Left ventricle myocardium inferior (tissue), 1 donor: ENCODE data around the gene ZP4. TPM values are rescaled to one million over a fixed set of nuclear protein-coding genes. Genes with fewer than 3 reads are reported as not detected.

ENCODE experiments used
- DNase-seq: peaks from one replicate; pipeline ENCODE4 v3.0.0-alpha.2; 2020
- H3K27ac ChIP-seq: fragments of 200-600 bp; replicated peaks from 2 replicates; pipeline ENCODE4 v1.8.0; 2021
- H3K27me3 ChIP-seq: fragments of 200-600 bp; 2 replicates; pipeline ENCODE4 v1.8.0; 2021; ENCODE audit warnings: low read depth
- H3K36me3 ChIP-seq: fragments of 200-600 bp; 2 replicates; pipeline ENCODE4 v1.8.0; 2021
- H3K4me1 ChIP-seq: fragments of 200-600 bp; 2 replicates; pipeline ENCODE4 v1.8.0; 2021
- H3K4me3 ChIP-seq: fragments of 200-600 bp; 2 replicates; pipeline ENCODE4 v1.8.0; 2021; ENCODE audit warnings: mild to moderate bottlenecking, moderate library complexity
- H3K9me3 ChIP-seq: fragments of 200-600 bp; replicated peaks from 2 replicates; pipeline ENCODE4 v1.8.0; 2021
- intact Hi-C: fragments of 100-400 bp; cut with micrococcal nuclease; formaldehyde crosslinking; loops from one replicate; pipeline ENCODE4 v1.11.0; 2022
- total RNA-seq: library from RNA; stranded (reverse); fragmentation: NEBNext Ultra II Directional; extraction: Animal tissue kit (Norgen Biotek cat#: 25700); gene quantifications from one replicate; pipeline ENCODE4 v1.2.1, GENCODE V29; 2021
- TF ChIP-seq, protein P1 (sequence below): fragments of 200-600 bp; IDR thresholded peaks from 2 replicates; pipeline ENCODE4 v1.8.0; 2021; ENCODE audit warnings: antibody characterized with exemption, mild to moderate bottlenecking, borderline replicate concordance
- donor health status: DM: no; HTN: yes; CAD: no; lungs with severe emphysema.

The ZP4 gene
- total RNA-seq, 1 donor from 2014 or later, result not detected

GRCh38 chr1:237879195-237879594 lies 11.5 kb downstream of the ZP4 start:
- H3K4me1 ChIP-seq, result no peaks in the 10 kb centered on the region
- H3K36me3 ChIP-seq, result no peaks in the 10 kb centered on the region
- no peak for DNase-seq
- no peaks in the 10 kb centered on the region for H3K9me3 ChIP-seq
- H3K27me3 ChIP-seq, result peaks cover 23% of the 10 kb centered on the region
- H3K27ac ChIP-seq, result no peak overlapping the region
- intact Hi-C loops, result no loop called here
- no peak overlapping the region for H3K4me3 ChIP-seq
- TF ChIP-seq, protein P1, sequence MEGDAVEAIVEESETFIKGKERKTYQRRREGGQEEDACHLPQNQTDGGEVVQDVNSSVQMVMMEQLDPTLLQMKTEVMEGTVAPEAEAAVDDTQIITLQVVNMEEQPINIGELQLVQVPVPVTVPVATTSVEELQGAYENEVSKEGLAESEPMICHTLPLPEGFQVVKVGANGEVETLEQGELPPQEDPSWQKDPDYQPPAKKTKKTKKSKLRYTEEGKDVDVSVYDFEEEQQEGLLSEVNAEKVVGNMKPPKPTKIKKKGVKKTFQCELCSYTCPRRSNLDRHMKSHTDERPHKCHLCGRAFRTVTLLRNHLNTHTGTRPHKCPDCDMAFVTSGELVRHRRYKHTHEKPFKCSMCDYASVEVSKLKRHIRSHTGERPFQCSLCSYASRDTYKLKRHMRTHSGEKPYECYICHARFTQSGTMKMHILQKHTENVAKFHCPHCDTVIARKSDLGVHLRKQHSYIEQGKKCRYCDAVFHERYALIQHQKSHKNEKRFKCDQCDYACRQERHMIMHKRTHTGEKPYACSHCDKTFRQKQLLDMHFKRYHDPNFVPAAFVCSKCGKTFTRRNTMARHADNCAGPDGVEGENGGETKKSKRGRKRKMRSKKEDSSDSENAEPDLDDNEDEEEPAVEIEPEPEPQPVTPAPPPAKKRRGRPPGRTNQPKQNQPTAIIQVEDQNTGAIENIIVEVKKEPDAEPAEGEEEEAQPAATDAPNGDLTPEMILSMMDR, result no peak

- no peaks in the 10 kb centered on the region for H3K4me1 ChIP-seq
- intact Hi-C loops, result no loop called here
- no peak overlapping the region for H3K4me3 ChIP-seq
- TF ChIP-seq, protein P1, result no peak
- no peak overlapping the region for H3K27ac ChIP-seq
- peaks cover 23% of the 10 kb centered on the region for H3K27me3 ChIP-seq
- no peaks in the 10 kb centered on the region for H3K36me3 ChIP-seq
- DNase-seq, result no peak
- no peaks in the 10 kb centered on the region for H3K9me3 ChIP-seq
These were observed 12.3 kb downstream of the ZP4 start for GRCh38 chr1:237878406-237878805.

DNA sequence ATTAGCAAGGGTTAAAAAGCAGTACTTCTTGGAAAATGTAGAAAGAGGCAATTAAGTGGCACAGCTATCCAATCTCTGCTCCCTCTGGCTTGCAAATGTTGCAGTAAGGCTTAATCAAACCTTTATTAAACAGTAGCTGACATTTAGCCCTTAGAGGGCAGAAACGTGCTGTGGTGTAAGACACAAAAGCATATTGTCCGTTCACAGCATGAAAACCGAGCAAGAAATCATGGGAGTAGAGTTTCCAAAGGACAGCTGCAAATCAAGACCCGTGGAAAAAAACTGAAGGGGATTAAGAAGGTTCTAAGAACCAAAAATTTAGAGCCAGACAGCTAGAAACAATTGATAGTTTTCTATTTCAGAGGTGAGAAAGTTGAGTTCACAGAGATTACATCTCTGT lies 13.1 kb downstream of the ZP4 start:
- H3K4me1 ChIP-seq, result no peaks in the 10 kb centered on the region
- no peaks in the 10 kb centered on the region for H3K36me3 ChIP-seq
- DNase-seq, result no peak
- no peak overlapping the region for H3K27ac ChIP-seq
- H3K4me3 ChIP-seq, result no peak overlapping the region
- peaks cover 23% of the 10 kb centered on the region for H3K27me3 ChIP-seq
- no peaks in the 10 kb centered on the region for H3K9me3 ChIP-seq
- TF ChIP-seq, protein P1, result no peak
- intact Hi-C loops, result no loop called here

DNA sequence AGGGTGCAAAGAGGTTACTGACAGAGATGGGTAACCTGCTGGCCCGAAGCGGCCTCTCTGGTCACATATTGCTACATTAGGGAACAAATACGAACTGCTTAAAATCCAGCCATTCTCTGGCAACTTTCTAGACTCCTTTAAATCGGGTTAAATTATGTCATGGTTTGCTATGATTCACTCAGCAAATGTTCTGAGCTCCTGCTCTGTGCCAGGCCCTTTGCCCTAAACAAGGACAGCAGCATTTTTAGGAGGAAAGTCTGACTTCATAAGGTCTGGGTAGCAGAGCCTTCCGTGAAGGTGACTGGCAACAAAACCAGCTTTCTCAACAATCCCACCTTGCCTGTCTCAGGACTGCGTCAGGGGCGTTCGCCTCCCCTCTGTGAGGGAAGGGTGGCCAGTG lies 15.4 kb downstream of the ZP4 start:
- no peaks in the 10 kb centered on the region for H3K36me3 ChIP-seq
- TF ChIP-seq, protein P1, result no peak

DNA sequence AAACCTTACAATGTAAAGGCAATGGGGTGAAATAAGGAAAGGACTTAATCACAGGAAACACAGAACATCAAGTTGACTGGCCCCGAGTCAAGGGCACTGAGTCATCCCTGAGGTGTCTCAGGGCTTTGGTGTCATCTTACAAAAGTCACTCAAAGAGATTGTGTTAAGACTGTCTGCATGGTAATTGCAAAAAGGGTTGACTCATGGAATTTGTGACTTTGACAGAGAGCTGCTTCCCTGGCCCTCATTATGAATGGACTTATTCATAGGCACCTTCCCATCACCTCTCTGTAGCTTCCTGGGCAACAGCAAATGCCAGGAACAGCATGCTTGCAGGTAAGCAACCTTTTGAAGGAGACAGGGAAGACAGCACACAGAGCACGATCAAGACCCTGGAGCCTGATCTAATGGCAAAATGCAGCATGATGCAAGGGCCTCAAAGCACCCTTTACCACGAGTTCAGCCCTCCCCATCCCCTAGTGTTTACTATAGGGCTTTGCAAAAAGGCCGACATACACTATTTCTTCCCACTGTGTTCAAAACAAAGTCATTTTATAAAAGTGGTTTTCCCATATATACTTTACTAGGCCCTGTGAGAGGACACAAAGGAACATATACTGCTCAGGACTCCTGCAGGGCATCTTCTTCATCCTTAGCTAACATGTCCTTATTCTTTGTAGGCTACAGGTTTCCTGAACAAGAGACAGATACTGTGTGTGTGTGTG lies 17.1 kb downstream of the ZP4 start:
- intact Hi-C loops, result no loop called here
- Histone ChIP-seq H3K27ac (no peak overlapping the region), H3K36me3 (no peaks in the 10 kb centered on the region), H3K4me3 (no peak overlapping the region), H3K4me1 (no peaks in the 10 kb centered on the region), H3K27me3 (peaks cover 10% of the 10 kb centered on the region), H3K9me3 (no peaks in the 10 kb centered on the region)
- TF ChIP-seq, protein P1, result no peak
- no peak for DNase-seq

More for the DNA sequence above, 15.4 kb downstream of the ZP4 start:
- DNase-seq, result no peak
- Histone ChIP-seq H3K27me3 (peaks cover 18% of the 10 kb centered on the region), H3K9me3 (no peaks in the 10 kb centered on the region), H3K27ac (no peak overlapping the region), H3K4me1 (no peaks in the 10 kb centered on the region), H3K4me3 (no peak overlapping the region)
- intact Hi-C loops, result no loop called here
